OCI-LY7 (cell line): Measurements from ENCODE around the gene RASAL2. TPM values are rescaled to one million over a fixed set of nuclear protein-coding genes. Genes with fewer than 3 reads are reported as not detected.

Source experiments
- BruUV-seq: library from RNA; stranded (reverse); fragments of 400-500 nt; replicated peaks from 2 replicates; lab custom pipeline; 2021; lab: Mats Ljungman, UMichigan
- CTCF ChIA-PET: fragments of 300-600 bp; sonication (Branson Sonifier 250); formaldehyde crosslinking; loops from one replicate; lab custom pipeline; 2022; ENCODE audit warnings: antibody characterized with exemption; ENCODE audit not compliant: unreplicated experiment; lab: Charles Lee
- POLR2A ChIA-PET: fragments of 300-600 bp; sonication (Branson Sonifier 250); formaldehyde crosslinking; loops from one replicate; lab custom pipeline; 2022; ENCODE audit warnings: antibody characterized with exemption; lab: Charles Lee
- DNase-seq: peaks from one replicate; pipeline ENCODE4 v3.0.0-alpha.2; 2015; ENCODE audit warnings: low spot score
- H2AFZ ChIP-seq: fragments of 200-600 bp; sonication (generic), shearing (Covaris generic); 2 replicates; pipeline ENCODE4 v1.6.1; 2014; ENCODE audit warnings: mild to moderate bottlenecking, antibody characterized with exemption, low read length, moderate library complexity
- H3K27ac ChIP-seq: fragments of 200-600 bp; sonication (generic); 2 replicates; pipeline ENCODE4 v1.5.1; 2014; ENCODE audit warnings: mixed run types, low read depth, mild to moderate bottlenecking, moderate library complexity, low read length, inconsistent platforms; ENCODE audit not compliant: poor library complexity, severe bottlenecking
- H3K36me3 ChIP-seq: fragments of 200-600 bp; sonication (generic); 2 replicates; pipeline ENCODE4 v1.6.1; 2014; ENCODE audit warnings: mild to moderate bottlenecking, antibody characterized with exemption, low read length, moderate library complexity, mixed read lengths; ENCODE audit not compliant: insufficient read depth
- H3K4me1 ChIP-seq: fragments of 200-600 bp; sonication (generic); 2 replicates; pipeline ENCODE4 v1.5.1; 2014; ENCODE audit warnings: mild to moderate bottlenecking, low read length; ENCODE audit not compliant: insufficient read depth, poor library complexity, severe bottlenecking
- H3K4me2 ChIP-seq: fragments of 200-600 bp; sonication (generic); 2 replicates; pipeline ENCODE4 v1.6.1; 2014; ENCODE audit warnings: mild to moderate bottlenecking, low read length
- H3K4me3 ChIP-seq: fragments of 200-600 bp; sonication (generic); 2 replicates; pipeline ENCODE4 v1.5.1; 2014; ENCODE audit warnings: mild to moderate bottlenecking, low read depth, low read length; ENCODE audit not compliant: poor library complexity, severe bottlenecking
- H3K79me2 ChIP-seq: fragments of 200-600 bp; sonication (generic); 2 replicates; pipeline ENCODE4 v1.6.1; 2016; ENCODE audit warnings: low read depth, mild to moderate bottlenecking, low read length, moderate library complexity, mixed read lengths; ENCODE audit not compliant: insufficient read depth
- H3K9me2 ChIP-seq: fragments of 200-600 bp; sonication (generic); 2 replicates; pipeline ENCODE4 v1.6.1; 2016; ENCODE audit warnings: mild to moderate bottlenecking, low read length, mixed read lengths; ENCODE audit not compliant: insufficient read depth
- H3K9me3 ChIP-seq: fragments of 200-600 bp; sonication (generic); 2 replicates; pipeline ENCODE4 v1.6.1; 2014; ENCODE audit warnings: mild to moderate bottlenecking, mixed run types, low read length, mixed read lengths
- H4K20me1 ChIP-seq: fragments of 200-600 bp; sonication (generic); 2 replicates; pipeline ENCODE4 v1.6.1; 2014; ENCODE audit warnings: mild to moderate bottlenecking, antibody characterized with exemption, low read length, moderate library complexity, mixed read lengths; ENCODE audit not compliant: insufficient read depth
- CTCF ChIP-seq: fragments of 200-600 bp; sonication (generic); conservative IDR thresholded peaks from 2 replicates; pipeline ENCODE4 v1.5.1; 2014; ENCODE audit warnings: mild to moderate bottlenecking, antibody characterized with exemption, low read length, moderate library complexity, mixed read lengths
- EZH2phosphoT487 ChIP-seq: fragments of 200-600 bp; sonication (generic); IDR thresholded peaks from 2 replicates; pipeline ENCODE4 v1.6.1; 2018; ENCODE audit warnings: low read depth, borderline replicate concordance, mild to moderate bottlenecking, mixed run types, antibody characterized with exemption, low read length, moderate library complexity, mixed read lengths
- intact Hi-C: fragments of 100-400 bp; cut with micrococcal nuclease; formaldehyde crosslinking; loops from one replicate; pipeline ENCODE4 v1.10.0; 2022; ENCODE audit not compliant: unreplicated experiment
- total RNA-seq, 2 experiments: library from RNA; depleted of rRNA in 1 of 2; stranded (reverse); fragments of >200 nt in 1 of 2; shearing (Covaris generic) in 1 of 2; gene quantifications; 2 replicates each; pipeline ENCODE4 v1.2.3, GENCODE V29; 2014 to 2022

RASAL2 gene
- total RNA-seq, 2 experiments from 2014 or later = 0.09 to 0.27 TPM

- H3K9me2 ChIP-seq = no peaks in the 10 kb centered on the region
- no peaks in the 10 kb centered on the region for H3K9me3 ChIP-seq
- no peaks in the 10 kb centered on the region for H3K36me3 ChIP-seq
- no peak for TF ChIP-seq CTCF
- no peak for TF ChIP-seq EZH2phosphoT487
- ChIA-PET POLR2A (no interaction called here), CTCF (no interaction called here)
- no peak overlapping the region for H2AFZ ChIP-seq
- no peak for DNase-seq
- intact Hi-C loops = no loop called here
- H3K4me2 ChIP-seq = no peak overlapping the region
- H3K4me3 ChIP-seq = no peak overlapping the region
- no peak overlapping the region for H3K27ac ChIP-seq
- no TSS peak for BruUV-seq
- H4K20me1 ChIP-seq = no peaks in the 10 kb centered on the region
- no peaks in the 10 kb centered on the region for H3K4me1 ChIP-seq
- H3K79me2 ChIP-seq = no peaks in the 10 kb centered on the region
Observed at GRCh38 chr1:178126261-178126660, 32.4 kb downstream of the RASAL2 start.

- Histone ChIP-seq H3K4me3 (no peak overlapping the region), H3K79me2 (no peaks in the 10 kb centered on the region), H2AFZ (no peak overlapping the region), H4K20me1 (no peaks in the 10 kb centered on the region), H3K9me2 (no peaks in the 10 kb centered on the region), H3K4me1 (no peaks in the 10 kb centered on the region), H3K9me3 (no peaks in the 10 kb centered on the region), H3K27ac (no peak overlapping the region), H3K4me2 (no peak overlapping the region), H3K36me3 (no peaks in the 10 kb centered on the region)
- POLR2A ChIA-PET = no interaction called here
- no peak for TF ChIP-seq CTCF
- no peak for TF ChIP-seq EZH2phosphoT487
- BruUV-seq = no TSS peak
- intact Hi-C loops = no loop called here
- CTCF ChIA-PET = no interaction called here
- DNase-seq = no peak
Observed at GRCh38 chr1:178126741-178127185, 32.9 kb downstream of the RASAL2 start.

- no TSS peak for BruUV-seq
- Histone ChIP-seq H2AFZ (no peak overlapping the region), H4K20me1 (no peaks in the 10 kb centered on the region), H3K4me3 (no peak overlapping the region), H3K36me3 (no peaks in the 10 kb centered on the region), H3K79me2 (no peaks in the 10 kb centered on the region), H3K4me1 (no peaks in the 10 kb centered on the region), H3K9me2 (no peaks in the 10 kb centered on the region), H3K4me2 (no peak overlapping the region), H3K27ac (no peak overlapping the region), H3K9me3 (no peaks in the 10 kb centered on the region)
- POLR2A ChIA-PET = no interaction called here
- intact Hi-C loops = no loop called here
- CTCF ChIA-PET = no interaction called here
- DNase-seq = no peak
- no peak for TF ChIP-seq CTCF
Observed at GRCh38 chr1:178127482-178128191, 33.7 kb downstream of the RASAL2 start.
